B cell (primary cell): ENCODE results near the gene SPECC1.

Experiments
- CTCF ChIP-seq: fragments of 200-600 bp; IDR thresholded peaks from one replicate; pipeline ENCODE4 v1.8.0; 2022; ENCODE audit warnings: antibody characterized with exemption, mild to moderate bottlenecking
- EZH2 ChIP-seq: IDR thresholded peaks from 2 replicates; pipeline ENCODE4 v1.6.1; 2012; ENCODE audit warnings: borderline replicate concordance, low read depth, mild to moderate bottlenecking, moderate library complexity, low read length; ENCODE audit not compliant: insufficient read depth, poor library complexity, severe bottlenecking

GRCh38 chr17:20225162-20226115 is 216.3 kb downstream of the SPECC1 start:
- TF ChIP-seq CTCF, result no peak
- no peak for TF ChIP-seq EZH2
